ENCODE results near the gene HOXB2. TPM values are rescaled to one million over a fixed set of nuclear protein-coding genes. Genes with fewer than 3 reads are reported as not detected.

Gene HOXB2
- polyA plus RNA-seq, 3 donors: 1.6 to 3.8 (median 3.3) TPM

DNA sequence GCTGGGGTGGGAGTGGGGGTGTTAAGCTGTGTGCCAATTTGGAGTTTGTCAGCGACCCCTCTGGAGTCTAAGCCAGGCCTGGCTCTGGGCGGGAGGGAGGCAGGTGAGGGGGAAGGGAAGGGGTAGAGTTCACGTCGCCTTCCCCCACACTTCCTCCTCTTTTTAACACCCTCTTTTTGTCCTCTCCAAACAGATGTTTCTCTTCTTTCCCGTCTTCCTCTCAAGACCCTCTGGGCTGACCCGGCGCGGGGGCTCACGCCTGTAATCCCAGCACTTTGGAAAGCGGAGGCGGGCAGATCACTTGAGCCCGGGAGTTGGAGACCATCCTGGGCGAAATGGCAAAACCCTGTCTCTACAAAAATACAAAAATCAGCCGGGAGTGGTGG lies 17.4 kb downstream of the HOXB2 start:
- WGBS (ENCODE audit: insufficient coverage): 90% methylated on average over 6 of the region's 14 CpGs
- H3K4me3 ChIP-seq (replicated peaks in 1 of 3; ENCODE audit: low read depth in 2 of 3, low read length in 3 of 3): no peak overlapping the region
- Mint-ChIP-seq H3K27me3 (ENCODE audit: low read depth in 3 of 3) (peaks cover 51 to 73% (median 55%) of the 10 kb centered on the region in 3 donors), H3K36me3 (peaks cover 0 to 3% of the 10 kb centered on the region in 2 donors), H3K4me3 (peak overlapping the region in 1 of 2 donors; percentile 86), H3K4me1 (no peaks in the 10 kb centered on the region), H3K27ac (no peak overlapping the region), H3K9me3 (peaks cover 0 to 8% (median 0%) of the 10 kb centered on the region in 7 donors)
- no peak overlapping the region for H3K27ac ChIP-seq (ENCODE audit: low read depth in 1 of 2, low read length in 2 of 2)
- H3K36me3 ChIP-seq (replicated peaks in 1 of 2; ENCODE audit: control insufficient read depth in 1 of 2, insufficient read depth in 2 of 2, low read length in 2 of 2): no peaks in the 10 kb centered on the region
- no peak overlapping the region for H3K9ac ChIP-seq (ENCODE audit: insufficient read depth, low read length, poor library complexity, severe bottlenecking)
- TF ChIP-seq, protein P1, sequence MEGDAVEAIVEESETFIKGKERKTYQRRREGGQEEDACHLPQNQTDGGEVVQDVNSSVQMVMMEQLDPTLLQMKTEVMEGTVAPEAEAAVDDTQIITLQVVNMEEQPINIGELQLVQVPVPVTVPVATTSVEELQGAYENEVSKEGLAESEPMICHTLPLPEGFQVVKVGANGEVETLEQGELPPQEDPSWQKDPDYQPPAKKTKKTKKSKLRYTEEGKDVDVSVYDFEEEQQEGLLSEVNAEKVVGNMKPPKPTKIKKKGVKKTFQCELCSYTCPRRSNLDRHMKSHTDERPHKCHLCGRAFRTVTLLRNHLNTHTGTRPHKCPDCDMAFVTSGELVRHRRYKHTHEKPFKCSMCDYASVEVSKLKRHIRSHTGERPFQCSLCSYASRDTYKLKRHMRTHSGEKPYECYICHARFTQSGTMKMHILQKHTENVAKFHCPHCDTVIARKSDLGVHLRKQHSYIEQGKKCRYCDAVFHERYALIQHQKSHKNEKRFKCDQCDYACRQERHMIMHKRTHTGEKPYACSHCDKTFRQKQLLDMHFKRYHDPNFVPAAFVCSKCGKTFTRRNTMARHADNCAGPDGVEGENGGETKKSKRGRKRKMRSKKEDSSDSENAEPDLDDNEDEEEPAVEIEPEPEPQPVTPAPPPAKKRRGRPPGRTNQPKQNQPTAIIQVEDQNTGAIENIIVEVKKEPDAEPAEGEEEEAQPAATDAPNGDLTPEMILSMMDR (IDR thresholded peaks at IDR 0.05): no peak
- DNase-seq: no peak
- no peak overlapping the region for H3K4me2 ChIP-seq (replicated peaks; ENCODE audit: extremely low read depth, low read length, poor library complexity, severe bottlenecking)
- intact Hi-C loops (cut with micrococcal nuclease): no loop called here
- no peak overlapping the region for H2AFZ ChIP-seq (ENCODE audit: insufficient read depth, low read depth, low read length, poor library complexity, severe bottlenecking)
- peaks cover 0 to 3% of the 10 kb centered on the region in 2 donors for H3K9me3 ChIP-seq (replicated peaks in 1 of 2; ENCODE audit: control insufficient read depth in 1 of 2, insufficient read depth in 1 of 2, low read length in 2 of 2)
- H4K20me1 ChIP-seq (ENCODE audit: insufficient read depth, low read length): no peaks in the 10 kb centered on the region
- H3K4me1 ChIP-seq (ENCODE audit: control insufficient read depth in 1 of 2, insufficient read depth in 2 of 2, low read length in 2 of 2): no peaks in the 10 kb centered on the region
- no peaks in the 10 kb centered on the region for H3K79me2 ChIP-seq (ENCODE audit: insufficient read depth, low read length)
- H3K27me3 ChIP-seq (ENCODE audit: control insufficient read depth in 2 of 2, insufficient read depth in 2 of 2, low read length in 2 of 2): peaks cover 28 to 50% of the 10 kb centered on the region in 2 donors

DNA sequence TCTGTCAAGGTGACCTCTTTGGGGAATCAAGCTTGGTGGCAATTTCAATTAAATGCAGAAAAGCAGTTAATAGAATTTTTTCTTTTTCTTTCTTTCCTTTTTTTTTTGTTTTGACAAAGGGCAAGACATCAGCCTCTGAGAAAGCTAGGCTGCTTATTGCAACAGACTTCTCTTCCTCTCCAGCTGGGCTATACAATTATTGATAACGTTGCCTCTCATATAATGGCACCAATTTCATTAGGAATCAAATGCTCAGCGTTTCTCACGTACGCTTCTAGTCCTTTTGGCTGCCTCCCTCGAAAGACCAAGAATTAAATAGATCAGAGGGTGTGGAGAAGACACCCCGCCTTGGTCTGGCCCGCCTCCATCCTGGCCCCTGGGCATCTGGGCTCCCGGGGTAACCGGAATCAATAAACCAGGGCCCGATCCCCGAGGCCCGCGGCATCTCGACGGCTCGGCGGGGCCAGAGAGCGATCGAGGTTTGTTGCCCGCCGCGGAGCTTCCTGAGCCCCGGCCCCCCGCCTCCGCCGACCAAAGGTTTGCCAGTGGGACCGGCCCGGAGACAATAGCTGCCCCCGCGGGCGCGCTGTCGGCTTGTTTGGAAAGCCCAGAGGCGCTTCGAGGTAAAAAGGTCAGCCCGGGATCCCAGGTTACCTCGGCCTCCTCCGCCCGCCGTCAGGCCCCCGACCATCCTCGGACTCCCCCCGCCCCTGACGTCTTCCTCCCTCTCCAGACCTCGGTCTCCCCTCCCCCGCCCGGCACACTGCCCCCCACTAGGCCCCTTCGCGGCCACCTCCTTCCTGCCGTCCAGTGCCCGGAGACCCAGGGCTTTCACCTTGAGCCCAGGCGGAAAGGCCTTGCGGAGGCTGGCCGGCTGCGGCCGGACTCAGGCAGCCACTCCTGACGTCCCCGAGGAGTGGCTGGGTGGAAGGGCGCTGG lies 18.0 kb downstream of the HOXB2 start:
- H3K79me2 ChIP-seq (ENCODE audit: insufficient read depth, low read length): no peaks in the 10 kb centered on the region
- peaks cover 0 to 3% of the 10 kb centered on the region in 2 donors for H3K36me3 Mint-ChIP-seq
- 12% methylated on average over 44 of the region's 59 CpGs for WGBS (ENCODE audit: insufficient coverage)
- DNase-seq: no peak
- no peaks in the 10 kb centered on the region for H3K4me1 Mint-ChIP-seq
- no peak overlapping the region for H3K4me2 ChIP-seq (replicated peaks; ENCODE audit: extremely low read depth, low read length, poor library complexity, severe bottlenecking)
- peaks cover 0 to 8% (median 0%) of the 10 kb centered on the region in 7 donors for H3K9me3 Mint-ChIP-seq
- H3K27me3 ChIP-seq (ENCODE audit: control insufficient read depth in 2 of 2, insufficient read depth in 2 of 2, low read length in 2 of 2): peaks cover 28 to 50% of the 10 kb centered on the region in 2 donors
- TF ChIP-seq, protein P1 (IDR thresholded peaks at IDR 0.05): no peak
- no peak overlapping the region for H3K4me3 ChIP-seq (replicated peaks in 1 of 3; ENCODE audit: low read depth in 2 of 3, low read length in 3 of 3)
- H3K36me3 ChIP-seq (replicated peaks in 1 of 2; ENCODE audit: control insufficient read depth in 1 of 2, insufficient read depth in 2 of 2, low read length in 2 of 2): no peaks in the 10 kb centered on the region
- H3K9me3 ChIP-seq (replicated peaks in 1 of 2; ENCODE audit: control insufficient read depth in 1 of 2, insufficient read depth in 1 of 2, low read length in 2 of 2): peaks cover 0 to 3% of the 10 kb centered on the region in 2 donors
- H3K9ac ChIP-seq (ENCODE audit: insufficient read depth, low read length, poor library complexity, severe bottlenecking): no peak overlapping the region
- H2AFZ ChIP-seq (ENCODE audit: insufficient read depth, low read depth, low read length, poor library complexity, severe bottlenecking): no peak overlapping the region
- H4K20me1 ChIP-seq (ENCODE audit: insufficient read depth, low read length): no peaks in the 10 kb centered on the region
- intact Hi-C loops (cut with micrococcal nuclease): no loop called here
- peaks cover 48 to 71% (median 52%) of the 10 kb centered on the region in 3 donors for H3K27me3 Mint-ChIP-seq (ENCODE audit: low read depth in 3 of 3)
- H3K27ac ChIP-seq (ENCODE audit: low read depth in 1 of 2, low read length in 2 of 2): no peak overlapping the region
- no peaks in the 10 kb centered on the region for H3K4me1 ChIP-seq (ENCODE audit: control insufficient read depth in 1 of 2, insufficient read depth in 2 of 2, low read length in 2 of 2)
- peak overlapping the region in 1 of 2 donors; percentile 49 for H3K4me3 Mint-ChIP-seq
- H3K27ac Mint-ChIP-seq: no peak overlapping the region

Measured in CD14-positive monocyte (primary cell).